ENCODE results near the gene PTH2R. TPM values are rescaled to one million over a fixed set of nuclear protein-coding genes. Genes with fewer than 3 reads are reported as not detected.
A peak's percentile ranks its signal among the peaks of the same experiment; 100 is the strongest.

Gene PTH2R
- total and polyA plus RNA-seq, 2 experiments from 2014 or later = not detected

- Histone ChIP-seq H3K4me1 (ENCODE audit: insufficient read depth) (no peaks in the 10 kb centered on the region), H3K36me3 (ENCODE audit: low read depth) (no peaks in the 10 kb centered on the region), H3K9ac (no peak overlapping the region), H3K27ac (no peak overlapping the region), H3K27me3 (replicated peaks; ENCODE audit: insufficient read depth) (peaks cover 22% of the 10 kb centered on the region), H3F3A (ENCODE audit: insufficient read depth) (no peaks in the 10 kb centered on the region), H4K20me1 (ENCODE audit: insufficient read depth) (no peaks in the 10 kb centered on the region), H3K79me2 (ENCODE audit: insufficient read depth) (no peaks in the 10 kb centered on the region), H3K9me2 (ENCODE audit: insufficient read depth) (no peaks in the 10 kb centered on the region), H2AFZ (no peak overlapping the region), H3K4me3 (no peak overlapping the region), H3K9me3 (ENCODE audit: low read depth) (no peaks in the 10 kb centered on the region), H3K4me2 (ENCODE audit: unreplicated experiment) (no peak overlapping the region)
- DNase-seq = no peak
- in situ Hi-C loops (cut with MboI) = loop anchor here (10.0 to 25.0 kb wide), 2 partner anchors 1156 to 1788 kb away; no protein-coding TSS in a partner anchor
- WGBS, 2 experiments (ENCODE audit: low coverage in 1 of 2, low lambda C conversion rate in 2 of 2, missing lambda C conversion rate in 2 of 2) = 11 to 31% methylated on average over 1 of the region's 1 CpG
- TF ChIP-seq EZH2 (IDR thresholded peaks at IDR 0.05; ENCODE audit: insufficient read depth, poor library complexity, severe bottlenecking) (no peak), EZH2phosphoT487 (IDR thresholded peaks at IDR 0.05; ENCODE audit: insufficient read depth, low read depth) (no peak)
Observed at GRCh38 chr2:208399201-208399600, 7.4 kb upstream of the PTH2R start.

- H2AFZ ChIP-seq = no peak overlapping the region
- H3K9me2 ChIP-seq (ENCODE audit: insufficient read depth) = no peaks in the 10 kb centered on the region
- no peaks in the 10 kb centered on the region for H3K79me2 ChIP-seq (ENCODE audit: insufficient read depth)
- H3K27me3 ChIP-seq (replicated peaks; ENCODE audit: insufficient read depth) = peaks cover 60% of the 10 kb centered on the region
- no peak overlapping the region for H3K4me2 ChIP-seq (ENCODE audit: unreplicated experiment)
- in situ Hi-C loops (cut with MboI) = loop anchor here (25.0 kb wide), 2 partner anchors 905 to 1555 kb away; no protein-coding TSS in a partner anchor
- H3K4me1 ChIP-seq (ENCODE audit: insufficient read depth) = no peaks in the 10 kb centered on the region
- WGBS, 2 experiments (ENCODE audit: low coverage in 1 of 2, low lambda C conversion rate in 2 of 2, missing lambda C conversion rate in 2 of 2) = 10 to 13% methylated on average over 9 of the region's 9 CpGs
- H3K9ac ChIP-seq = no peak overlapping the region
- no peaks in the 10 kb centered on the region for H3F3A ChIP-seq (ENCODE audit: insufficient read depth)
- H3K27ac ChIP-seq = no peak overlapping the region
- H3K36me3 ChIP-seq (ENCODE audit: low read depth) = no peaks in the 10 kb centered on the region
- peak; percentile 21 for DNase-seq
- no peak overlapping the region for H3K4me3 ChIP-seq
- TF ChIP-seq EZH2phosphoT487 (IDR thresholded peaks at IDR 0.05; ENCODE audit: insufficient read depth, low read depth) = no peak
- TF ChIP-seq EZH2 (IDR thresholded peaks at IDR 0.05; ENCODE audit: insufficient read depth, poor library complexity, severe bottlenecking) = peak; percentile 33
- H4K20me1 ChIP-seq (ENCODE audit: insufficient read depth) = no peaks in the 10 kb centered on the region
- no peaks in the 10 kb centered on the region for H3K9me3 ChIP-seq (ENCODE audit: low read depth)
Observed at GRCh38 chr2:208407667-208408066, 1.1 kb downstream of the PTH2R start.

GRCh38 chr2:208413931-208414330 is 7.3 kb downstream of the PTH2R start:
- no peak overlapping the region for H3K9ac ChIP-seq
- peaks cover 8% of the 10 kb centered on the region for H3K27me3 ChIP-seq (replicated peaks; ENCODE audit: insufficient read depth)
- no peaks in the 10 kb centered on the region for H3K9me2 ChIP-seq (ENCODE audit: insufficient read depth)
- H3K79me2 ChIP-seq (ENCODE audit: insufficient read depth) = no peaks in the 10 kb centered on the region
- no peaks in the 10 kb centered on the region for H4K20me1 ChIP-seq (ENCODE audit: insufficient read depth)
- H3K27ac ChIP-seq = no peak overlapping the region
- no peak for TF ChIP-seq EZH2 (IDR thresholded peaks at IDR 0.05; ENCODE audit: insufficient read depth, poor library complexity, severe bottlenecking)
- no peak for TF ChIP-seq EZH2phosphoT487 (IDR thresholded peaks at IDR 0.05; ENCODE audit: insufficient read depth, low read depth)
- H2AFZ ChIP-seq = no peak overlapping the region
- H3K9me3 ChIP-seq (ENCODE audit: low read depth) = no peaks in the 10 kb centered on the region
- no peaks in the 10 kb centered on the region for H3K36me3 ChIP-seq (ENCODE audit: low read depth)
- no peaks in the 10 kb centered on the region for H3F3A ChIP-seq (ENCODE audit: insufficient read depth)
- no peak for DNase-seq
- in situ Hi-C loops (cut with MboI) = loop anchor here (25.0 kb wide), 2 partner anchors 898 to 1548 kb away; no protein-coding TSS in a partner anchor
- no peak overlapping the region for H3K4me2 ChIP-seq (ENCODE audit: unreplicated experiment)
- H3K4me3 ChIP-seq = no peak overlapping the region
- WGBS, 2 experiments (ENCODE audit: low coverage in 1 of 2, low lambda C conversion rate in 2 of 2, missing lambda C conversion rate in 2 of 2) = 24 to 29% methylated on average over 2 of the region's 2 CpGs
- H3K4me1 ChIP-seq (ENCODE audit: insufficient read depth) = no peaks in the 10 kb centered on the region

- Histone ChIP-seq H3K4me1 (ENCODE audit: insufficient read depth) (no peaks in the 10 kb centered on the region), H2AFZ (no peak overlapping the region), H3K4me2 (ENCODE audit: unreplicated experiment) (no peak overlapping the region), H3K9me2 (ENCODE audit: insufficient read depth) (no peaks in the 10 kb centered on the region), H3K36me3 (ENCODE audit: low read depth) (no peaks in the 10 kb centered on the region), H3K79me2 (ENCODE audit: insufficient read depth) (no peaks in the 10 kb centered on the region), H3K4me3 (no peak overlapping the region), H3K27me3 (replicated peaks; ENCODE audit: insufficient read depth) (no peaks in the 10 kb centered on the region; the same call in 1 of the 2 replicates), H3K9me3 (ENCODE audit: low read depth) (no peaks in the 10 kb centered on the region), H3K27ac (no peak overlapping the region), H3K9ac (no peak overlapping the region), H4K20me1 (ENCODE audit: insufficient read depth) (no peaks in the 10 kb centered on the region), H3F3A (ENCODE audit: insufficient read depth) (no peaks in the 10 kb centered on the region)
- no peak for DNase-seq
- no peak for TF ChIP-seq EZH2 (IDR thresholded peaks at IDR 0.05; ENCODE audit: insufficient read depth, poor library complexity, severe bottlenecking)
- no peak for TF ChIP-seq EZH2phosphoT487 (IDR thresholded peaks at IDR 0.05; ENCODE audit: insufficient read depth, low read depth)
- in situ Hi-C loops (cut with MboI) = loop anchor here (25.0 kb wide), 2 partner anchors 897 to 1547 kb away; no protein-coding TSS in a partner anchor
- 48 to 50% methylated on average over 4 of the region's 4 CpGs for WGBS, 2 experiments (ENCODE audit: low coverage in 1 of 2, low lambda C conversion rate in 2 of 2, missing lambda C conversion rate in 2 of 2)
Observed at GRCh38 chr2:208415255-208415654, 8.7 kb downstream of the PTH2R start.
